ENCODE results near the gene ATAD1. TPM values are rescaled to one million over a fixed set of nuclear protein-coding genes. Genes with fewer than 3 reads are reported as not detected.

The ATAD1 gene
- total and polyA plus RNA-seq, 9 donors, result 21.5 to 51.0 (median 39.1) TPM

GRCh38 chr10:87759551-87759950 lies 58.5 kb downstream of the ATAD1 start:
- H3K36me3 ChIP-seq, result no peaks in the 10 kb centered on the region
- intact Hi-C loops (cut with DNase I), result no loop called here
- TF ChIP-seq CTCF (IDR thresholded peaks at IDR 0.05), result no peak
- TF ChIP-seq POLR2A (IDR thresholded peaks at IDR 0.05), result no peak

GRCh38 chr10:87757685-87758084 lies 60.3 kb downstream of the ATAD1 start:
- TF ChIP-seq CTCF (IDR thresholded peaks at IDR 0.05), result no peak
- TF ChIP-seq EP300 (IDR thresholded peaks at IDR 0.05), result no peak
- H3K4me1 ChIP-seq (ENCODE audit: insufficient read depth), result no peaks in the 10 kb centered on the region
- H3K27ac ChIP-seq, result no peak overlapping the region
- H3K36me3 ChIP-seq, result no peaks in the 10 kb centered on the region
- WGBS, 3 donors, result 74 to 88% (median 81%) methylated on average over 1 of the region's 1 CpG
- H3K9me3 ChIP-seq, result no peaks in the 10 kb centered on the region
- DNase-seq, result no peak
- H3K27me3 ChIP-seq, result no peaks in the 10 kb centered on the region
- no peak overlapping the region for H3K4me3 ChIP-seq
- intact Hi-C loops (cut with DNase I), result no loop called here

More at GRCh38 chr10:87759551-87759950, 58.5 kb downstream of the ATAD1 start:
- H3K4me3 ChIP-seq, result no peak overlapping the region
- H3K27ac ChIP-seq, result no peak overlapping the region
- H3K4me1 ChIP-seq (ENCODE audit: insufficient read depth), result no peaks in the 10 kb centered on the region
- no peak for DNase-seq
- no peaks in the 10 kb centered on the region for H3K9me3 ChIP-seq
- no peaks in the 10 kb centered on the region for H3K27me3 ChIP-seq

- Histone ChIP-seq H3K27ac (no peak overlapping the region), H3K4me1 (ENCODE audit: insufficient read depth) (no peaks in the 10 kb centered on the region), H3K9me3 (no peaks in the 10 kb centered on the region), H3K36me3 (no peaks in the 10 kb centered on the region), H3K4me3 (no peak overlapping the region), H3K27me3 (no peaks in the 10 kb centered on the region)
- 91 to 93% (median 92%) methylated on average over 8 of the region's 8 CpGs for WGBS, 3 donors
- no peak for DNase-seq
- TF ChIP-seq POLR2A (IDR thresholded peaks at IDR 0.05) (no peak), CTCF (IDR thresholded peaks at IDR 0.05) (no peak), EP300 (IDR thresholded peaks at IDR 0.05) (no peak)
- intact Hi-C loops (cut with DNase I), result no loop called here
Measured at GRCh38 chr10:87753995-87754866, 63.8 kb downstream of the ATAD1 start.

- Histone ChIP-seq H3K36me3 (no peaks in the 10 kb centered on the region), H3K4me3 (no peak overlapping the region), H3K9me3 (no peaks in the 10 kb centered on the region), H3K27ac (no peak overlapping the region), H3K27me3 (no peaks in the 10 kb centered on the region), H3K4me1 (ENCODE audit: insufficient read depth) (no peaks in the 10 kb centered on the region)
- 71 to 73% (median 71%) methylated on average over 2 of the region's 2 CpGs for WGBS, 3 donors
- DNase-seq, result no peak
- intact Hi-C loops (cut with DNase I), result no loop called here
- TF ChIP-seq POLR2A (IDR thresholded peaks at IDR 0.05) (no peak), CTCF (IDR thresholded peaks at IDR 0.05) (no peak), EP300 (IDR thresholded peaks at IDR 0.05) (no peak)
Measured at GRCh38 chr10:87752566-87752965, 65.5 kb downstream of the ATAD1 start.
